GM15510 (cell line): ENCODE data around the gene DMD.

Experiments used
- POLR2A ChIP-seq: IDR thresholded peaks from 3 replicates; pipeline ENCODE4 v1.6.1; 2011; ENCODE audit warnings: borderline replicate concordance; ENCODE audit not compliant: insufficient read length; ENCODE audit errors: extremely low read depth

The DMD gene

GRCh38 chrX:33126469-33126868, 84.9 kb downstream of the DMD start:
- no peak for TF ChIP-seq POLR2A

DNA sequence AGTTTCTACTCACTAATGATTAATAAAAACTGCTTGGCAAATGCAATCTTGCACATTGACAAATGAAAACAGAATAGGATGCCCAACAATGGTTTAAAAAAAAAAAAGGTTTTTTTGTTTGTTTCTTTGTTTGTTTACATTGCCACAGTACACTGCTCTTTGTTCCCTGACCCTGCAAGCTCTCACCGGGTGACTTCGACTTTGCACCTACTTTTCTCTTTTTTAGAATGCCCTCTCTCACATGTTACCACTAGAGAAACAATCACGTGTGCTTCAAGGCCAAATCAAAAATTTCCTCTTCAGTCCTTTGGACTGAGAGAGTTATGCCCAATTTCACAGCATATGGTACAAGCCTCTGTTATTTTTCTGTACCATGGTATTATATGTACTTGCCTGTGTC, 101.5 kb downstream of the DMD start:
- TF ChIP-seq POLR2A, result no peak

DNA sequence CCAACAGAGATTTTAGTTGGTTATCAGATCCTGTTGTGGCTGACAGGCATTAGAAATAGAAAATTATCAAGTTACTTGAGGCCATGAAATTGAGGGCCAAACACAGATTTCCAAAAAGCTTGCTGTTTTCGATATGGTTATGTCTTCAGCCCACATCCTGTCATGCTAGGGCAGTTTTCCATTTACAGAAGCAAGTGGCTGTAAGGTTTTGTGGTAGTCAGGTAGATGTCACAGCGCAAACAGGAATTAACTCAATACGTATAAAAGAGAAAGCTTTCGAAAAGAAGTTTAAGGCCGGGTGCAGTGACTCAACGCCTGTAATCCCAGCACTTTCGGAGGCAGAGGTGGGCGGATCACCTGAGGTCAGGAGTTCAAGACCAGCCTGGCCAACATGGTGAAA, 104.6 kb downstream of the DMD start:
- TF ChIP-seq POLR2A, result no peak

- no peak for TF ChIP-seq POLR2A
Measured at GRCh38 chrX:33095079-33095478, 116.3 kb downstream of the DMD start.

- no peak for TF ChIP-seq POLR2A
Measured at GRCh38 chrX:33087411-33087810, 123.9 kb downstream of the DMD start.

DNA sequence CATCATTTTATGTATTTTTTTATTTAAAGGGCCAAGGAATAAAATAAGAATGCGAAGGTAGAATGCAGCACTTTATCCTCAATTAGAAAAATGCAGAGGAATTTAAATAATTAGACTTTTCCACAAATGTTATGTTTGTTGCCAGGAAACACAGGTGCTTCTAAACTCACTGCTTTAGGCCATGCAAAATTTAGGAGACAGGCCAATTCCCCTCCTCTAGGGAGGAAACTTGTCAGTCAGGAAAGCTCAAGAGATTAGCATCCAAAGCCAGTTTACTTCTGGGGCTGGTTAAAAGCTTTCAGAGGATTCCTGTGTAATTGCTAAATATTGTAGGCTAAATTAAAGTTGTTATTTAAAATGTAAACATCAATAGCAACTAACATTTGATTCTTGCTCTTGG, 124.5 kb downstream of the DMD start:
- TF ChIP-seq POLR2A, result no peak

DNA sequence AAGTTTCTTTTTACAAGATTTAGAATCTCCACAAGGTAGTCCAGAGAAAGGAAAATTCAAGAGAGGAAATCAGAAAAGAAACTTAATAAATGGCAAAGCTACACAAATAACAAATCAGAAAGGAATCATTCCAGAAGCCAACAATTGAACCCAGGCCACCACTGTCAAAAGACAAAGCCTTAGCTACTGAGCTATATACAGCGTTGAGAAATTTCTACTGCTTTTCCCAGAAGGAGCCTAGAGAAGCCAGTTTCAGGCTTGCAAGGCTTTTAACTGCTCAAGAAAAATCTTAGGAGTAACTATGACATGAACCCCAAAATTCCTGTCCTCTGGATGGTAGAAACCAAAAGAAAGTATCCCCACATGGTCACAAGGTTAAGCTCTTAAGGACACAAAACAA, 129.0 kb downstream of the DMD start:
- no peak for TF ChIP-seq POLR2A

DNA sequence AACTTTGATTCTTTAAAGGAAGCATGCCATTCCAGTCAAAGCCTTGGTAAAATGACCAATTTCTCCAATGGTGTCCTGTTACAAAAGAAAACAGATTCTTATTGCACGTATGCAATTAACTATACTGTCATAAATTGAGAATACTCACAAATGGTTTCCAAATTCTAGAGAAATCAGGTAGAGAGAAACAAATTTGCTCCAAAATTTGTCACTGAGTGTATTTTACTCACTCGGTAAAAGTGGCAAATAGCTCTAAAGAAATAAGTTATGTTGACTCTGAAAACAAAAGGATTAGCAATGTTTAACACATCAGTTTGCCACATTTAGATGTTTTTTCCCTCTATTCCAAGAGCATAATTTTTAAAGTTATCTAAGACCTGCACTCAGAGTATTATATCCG, 133.1 kb downstream of the DMD start:
- TF ChIP-seq POLR2A, result no peak

DNA sequence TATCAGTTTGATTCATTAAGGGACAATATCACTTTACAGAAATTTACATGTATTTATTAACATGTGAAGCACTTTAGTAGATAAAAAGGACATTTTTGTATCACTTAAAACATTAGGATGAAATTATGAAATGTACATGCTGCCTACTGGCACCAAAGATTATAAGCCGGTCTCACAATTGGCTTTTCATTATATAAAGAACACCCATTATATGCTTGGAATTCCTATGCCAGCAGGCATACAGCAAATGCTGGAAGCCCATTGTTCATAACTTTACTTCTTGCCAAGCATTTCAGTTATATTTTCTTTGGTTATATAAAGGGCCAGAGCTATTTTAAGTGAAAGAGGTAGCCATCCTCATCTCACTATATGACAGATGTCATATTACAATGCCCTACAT, 145.9 kb downstream of the DMD start:
- TF ChIP-seq POLR2A, result no peak

- no peak for TF ChIP-seq POLR2A
Measured at GRCh38 chrX:33062041-33062440, 149.3 kb downstream of the DMD start.

DNA sequence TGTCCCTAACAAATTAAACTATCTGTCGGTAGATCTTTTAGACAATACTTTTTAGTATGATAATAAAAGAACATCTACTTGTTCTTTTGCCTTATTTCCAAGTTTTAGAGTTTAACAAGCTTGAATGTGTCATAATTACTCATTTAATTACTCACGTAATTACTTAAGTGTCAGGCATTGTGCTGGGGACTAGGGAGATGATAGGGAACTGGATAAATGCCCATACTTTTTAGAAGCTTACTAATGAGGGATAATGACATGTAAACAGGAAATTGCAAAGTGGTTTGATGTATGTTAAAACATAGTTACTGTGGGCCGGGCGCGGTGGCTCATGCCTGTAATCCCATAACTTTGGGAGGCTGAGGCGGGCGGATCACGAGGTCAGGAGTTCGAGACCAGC, 158.3 kb downstream of the DMD start:
- TF ChIP-seq POLR2A, result no peak

GRCh38 chrX:33045882-33046281, 165.5 kb downstream of the DMD start:
- no peak for TF ChIP-seq POLR2A

- TF ChIP-seq POLR2A, result no peak
Measured at GRCh38 chrX:33045245-33045644, 166.1 kb downstream of the DMD start.

GRCh38 chrX:33041141-33041540, 170.2 kb downstream of the DMD start:
- no peak for TF ChIP-seq POLR2A

- no peak for TF ChIP-seq POLR2A
Measured at GRCh38 chrX:33032700-33033099, 178.6 kb downstream of the DMD start.

DNA sequence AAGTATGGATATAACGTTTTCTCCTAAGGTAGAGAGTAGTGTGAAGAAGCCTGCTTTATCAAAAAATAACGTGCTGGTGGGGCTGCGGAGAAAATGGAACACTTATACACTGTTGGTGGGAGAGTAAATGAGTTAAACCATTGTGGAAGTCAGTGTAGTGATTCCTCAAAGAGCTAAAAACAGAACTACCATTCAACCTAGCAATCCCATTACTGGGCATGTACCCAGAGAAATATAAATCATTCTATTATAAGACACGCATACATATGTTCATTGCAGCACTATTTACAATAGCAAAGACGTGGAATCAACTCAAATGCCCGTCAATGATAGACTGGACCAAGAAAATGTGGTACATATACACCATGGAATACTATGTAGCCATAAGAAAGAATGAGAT, 196.4 kb downstream of the DMD start:
- TF ChIP-seq POLR2A, result no peak

- no peak for TF ChIP-seq POLR2A
Measured at GRCh38 chrX:33014086-33014485, 197.3 kb downstream of the DMD start.
